OCI-LY3 (cell line): ENCODE results near the gene E2F1.

ENCODE experiments used
- CTCF ChIP-seq: fragments of 200-600, 300-600 bp; sonication (generic); IDR thresholded peaks from 2 replicates; pipeline ENCODE4 v1.5.1; 2014; ENCODE audit warnings: antibody characterized with exemption, low read length, low read depth
- EZH2phosphoT487 ChIP-seq: fragments of 200-600 bp; shearing (Covaris generic); IDR thresholded peaks from 2 replicates; pipeline ENCODE4 v1.6.1; 2018; ENCODE audit warnings: antibody characterized with exemption, mixed run types, low read depth

GRCh38 chr20:33679758-33680485 is 6.3 kb downstream of the E2F1 start:
- TF ChIP-seq CTCF (no peak), EZH2phosphoT487 (no peak)
